Spleen (tissue), 13 donors: ENCODE results near the gene PCSK1. TPM values are rescaled to one million over a fixed set of nuclear protein-coding genes. Genes with fewer than 3 reads are reported as not detected.

Experiments used
- DNase-seq: peaks from one replicate; pipeline ENCODE4 v3.0.0-alpha.2; 2020
- H3K27ac ChIP-seq, 8 donors: fragments of 200-600 bp; sonication (generic) in 7 of 8; 1 replicate in 4 of 8; 2 replicates in 4 of 8; pipeline versions ENCODE4 v1.5.0 to v1.8.0; 2016 to 2021; ENCODE audit warnings: inconsistent platforms in 4 of 8, mild to moderate bottlenecking in 4 of 8, moderate library complexity in 1 of 8
- H3K27me3 ChIP-seq, 7 donors: fragments of 200-600 bp; sonication (generic) in 6 of 7; replicated peaks in 1 of 7; 1 replicate in 4 of 7; 2 replicates in 3 of 7; pipeline versions ENCODE4 v1.5.0 to v1.8.0; 2016 to 2021; ENCODE audit warnings: inconsistent platforms in 3 of 7, mild to moderate bottlenecking in 1 of 7
- H3K36me3 ChIP-seq, 6 donors: fragments of 200-600 bp; sonication (generic) in 5 of 6; 1 replicate in 4 of 6; 2 replicates in 2 of 6; pipeline versions ENCODE4 v1.5.0 to v1.8.0; 2016 to 2021; ENCODE audit warnings: inconsistent platforms in 2 of 6
- H3K4me1 ChIP-seq, 6 donors: fragments of 200-600 bp; sonication (generic) in 5 of 6; 1 replicate in 3 of 6; 2 replicates in 3 of 6; pipeline versions ENCODE4 v1.5.0 to v1.8.0; 2016 to 2021; ENCODE audit warnings: inconsistent platforms in 3 of 6
- H3K4me3 ChIP-seq, 8 donors: fragments of 200-600 bp; sonication (generic) in 7 of 8; 1 replicate in 4 of 8; 2 replicates in 4 of 8; pipeline versions ENCODE4 v1.5.0 to v1.8.0; 2016 to 2021; ENCODE audit warnings: inconsistent platforms in 4 of 8, mild to moderate bottlenecking in 4 of 8, moderate library complexity in 2 of 8
- H3K9me3 ChIP-seq, 8 donors: fragments of 200-600 bp; sonication (generic) in 7 of 8; 1 replicate in 4 of 8; 2 replicates in 4 of 8; pipeline versions ENCODE4 v1.5.0 to v1.8.0; 2016 to 2021; ENCODE audit warnings: inconsistent platforms in 4 of 8
- CTCF ChIP-seq, 11 experiments: fragments of 200-600 bp in 7 of 11; fragments of 450-650 bp in 4 of 11; sonication (generic) in 4 of 11; IDR thresholded peaks in 8 of 11; conservative IDR thresholded peaks in 3 of 11; 1 replicate in 7 of 11; 2 replicates in 4 of 11; pipeline versions ENCODE4 v1.4.0 to v1.8.0; 2016 to 2021; ENCODE audit warnings: antibody characterized with exemption in 11 of 11, inconsistent platforms in 4 of 11, mild to moderate bottlenecking in 1 of 11
- POLR2A ChIP-seq, 3 donors: fragments of 450-650 bp; IDR thresholded peaks; one replicate each; pipeline ENCODE4 v1.5.1; 2017; ENCODE audit warnings: antibody characterized with exemption in 3 of 3, mild to moderate bottlenecking in 1 of 3
- POLR2AphosphoS5 ChIP-seq, 3 donors: sonication (generic); formaldehyde crosslinking; IDR thresholded peaks; one replicate each; pipeline ENCODE4 v1.5.1; 2017; ENCODE audit warnings: antibody characterized with exemption in 3 of 3
- WGBS, 5 donors: extraction: QIAGEN DNeasy Blood & Tissue Kit in 3 of 5; methylation state at CpG; one replicate each; pipeline versions ENCODE4 v1.1.5 to v1.1.7; 2013 to 2018; 5-methylcytosine and 5-hydroxymethylcytosine counted together
- intact Hi-C: fragments of 100-400 bp; cut with DNase I; formaldehyde crosslinking; loops from one replicate; pipeline ENCODE4 v1.15.0; 2023; ENCODE audit warnings: low total_unique reads
- long read RNA-seq, 2 donors: transcript quantifications; one replicate each; lab custom pipeline, GENCODE V29; 2026
- polyA plus RNA-seq, 3 donors: library from polyadenylated mRNA; stranded (reverse); fragments of 200-250 nt; gene quantifications; one replicate each; pipeline ENCODE4 v1.2.1, GENCODE V29; 2013
- total RNA-seq, 7 donors: library from RNA; depleted of rRNA in 3 of 7; stranded (reverse); fragments of >200 nt in 3 of 7; fragmentation: NEBNext Ultra II Directional in 4 of 7; extraction: Animal tissue kit (Norgen Biotek cat#: 25700) in 4 of 7; gene quantifications; one replicate each; pipeline versions ENCODE4 v1.1.0 to v1.2.1, GENCODE V29; 2016 to 2021
- donor health status: healthy with polysubstance abuse.
- donor health status: DM: no; HTN: no; CAD: no; lungs with moderate emphysema.
- donor health status: DM: no; HTN: no; CAD: no.
- donor health status: Bipolar disorder and iron deficiency.
- donor health status: healthy.
- donor health status: DM: no; HTN: no; CAD: no.
- donor health status: DM: yes; HTN: yes; CAD: no.

PCSK1 gene
- total RNA-seq = under 1 TPM in 5 of 7 donors, not detected in 2; 0.07 to 0.72 (median 0.37) TPM
- under 1 TPM; 0.04 to 0.10 (median 0.05) TPM for polyA plus RNA-seq
- long read RNA-seq, donor 1 = 0 reads
- long read RNA-seq, donor 2, full-length matches to known transcripts = 3 of 3 reads
- long read RNA-seq, donor 2, partial matches to known transcripts = 0 of 3 reads
- long read RNA-seq, donor 2, other reads (novel, unspliced or antisense) = 0 of 3 reads

- Histone ChIP-seq H3K4me3 (peak within 1 kb of the TSS in 2 of 8 donors; percentile 11 to 35), H3K9me3 (no peaks in the 10 kb centered on the region), H3K27me3 (peaks cover 0 to 75% (median 43%) of the 10 kb centered on the region in 7 donors), H3K27ac (no peak within 1 kb of the TSS), H3K36me3 (no peaks in the 10 kb centered on the region), H3K4me1 (peaks cover 0 to 30% (median 19%) of the 10 kb centered on the region in 6 donors)
- 8 to 12% (median 10%) methylated on average over 19 of the region's 19 CpGs for WGBS, 5 donors
- no peak for TF ChIP-seq CTCF (IDR thresholded peaks at IDR 0.05 in 8 of 11, conservative IDR thresholded peaks at IDR 0.05 in 3 of 11)
- TF ChIP-seq POLR2AphosphoS5 (IDR thresholded peaks at IDR 0.05) = no peak
- no peak for TF ChIP-seq POLR2A (IDR thresholded peaks at IDR 0.05)
- intact Hi-C loops = no loop called here
- DNase-seq = no peak
Observed at GRCh38 chr5:96433066-96433447, at the start of gene PCSK1. Gene PCSK1, minus strand, starts transcription at chr5:96433248. Its CDS starts 206 bp downstream, at chr5:96433042.

- H3K4me3 ChIP-seq = no peak overlapping the region
- no peak for DNase-seq
- no peaks in the 10 kb centered on the region for H3K27me3 ChIP-seq
- H3K9me3 ChIP-seq = no peaks in the 10 kb centered on the region
- H3K4me1 ChIP-seq = no peaks in the 10 kb centered on the region
- 18 to 39% (median 23%) methylated on average over 1 of the region's 1 CpG for WGBS, 5 donors
- intact Hi-C loops = no loop called here
- no peaks in the 10 kb centered on the region for H3K36me3 ChIP-seq
- no peak overlapping the region for H3K27ac ChIP-seq
- TF ChIP-seq POLR2A (IDR thresholded peaks at IDR 0.05) (no peak), POLR2AphosphoS5 (IDR thresholded peaks at IDR 0.05) (no peak), CTCF (IDR thresholded peaks at IDR 0.05 in 8 of 11, conservative IDR thresholded peaks at IDR 0.05 in 3 of 11) (no peak)
Observed at GRCh38 chr5:96481867-96482266, 48.8 kb upstream of the PCSK1 start.

- TF ChIP-seq POLR2AphosphoS5 (IDR thresholded peaks at IDR 0.05) (no peak), POLR2A (IDR thresholded peaks at IDR 0.05) (no peak), CTCF (IDR thresholded peaks at IDR 0.05 in 8 of 11, conservative IDR thresholded peaks at IDR 0.05 in 3 of 11) (no peak)
- Histone ChIP-seq H3K4me1 (no peaks in the 10 kb centered on the region), H3K36me3 (no peaks in the 10 kb centered on the region), H3K27me3 (no peaks in the 10 kb centered on the region), H3K4me3 (no peak overlapping the region), H3K9me3 (no peaks in the 10 kb centered on the region), H3K27ac (no peak overlapping the region)
- intact Hi-C loops = no loop called here
- no peak for DNase-seq
Observed at GRCh38 chr5:96481009-96481786, 48.1 kb upstream of the PCSK1 start.

- 67 to 94% (median 79%) methylated on average over 1 of the region's 1 CpG for WGBS, 5 donors
- TF ChIP-seq CTCF (IDR thresholded peaks at IDR 0.05 in 8 of 11, conservative IDR thresholded peaks at IDR 0.05 in 3 of 11) (no peak), POLR2A (IDR thresholded peaks at IDR 0.05) (no peak), POLR2AphosphoS5 (IDR thresholded peaks at IDR 0.05) (no peak)
- no peak for DNase-seq
Observed at GRCh38 chr5:96478983-96479382, 45.9 kb upstream of the PCSK1 start.

More at GRCh38 chr5:96478983-96479382, 45.9 kb upstream of the PCSK1 start:
- H3K27me3 ChIP-seq = no peaks in the 10 kb centered on the region
- intact Hi-C loops = no loop called here
- H3K4me3 ChIP-seq = no peak overlapping the region
- H3K36me3 ChIP-seq = no peaks in the 10 kb centered on the region
- H3K27ac ChIP-seq = no peak overlapping the region
- no peaks in the 10 kb centered on the region for H3K9me3 ChIP-seq
- H3K4me1 ChIP-seq = no peaks in the 10 kb centered on the region
